ENCODE data around the gene CHID1. TPM values are rescaled to one million over a fixed set of nuclear protein-coding genes. Genes with fewer than 3 reads are reported as not detected.

CHID1 gene
- polyA plus RNA-seq, 2 donors = 22.5 to 30.7 TPM

DNA sequence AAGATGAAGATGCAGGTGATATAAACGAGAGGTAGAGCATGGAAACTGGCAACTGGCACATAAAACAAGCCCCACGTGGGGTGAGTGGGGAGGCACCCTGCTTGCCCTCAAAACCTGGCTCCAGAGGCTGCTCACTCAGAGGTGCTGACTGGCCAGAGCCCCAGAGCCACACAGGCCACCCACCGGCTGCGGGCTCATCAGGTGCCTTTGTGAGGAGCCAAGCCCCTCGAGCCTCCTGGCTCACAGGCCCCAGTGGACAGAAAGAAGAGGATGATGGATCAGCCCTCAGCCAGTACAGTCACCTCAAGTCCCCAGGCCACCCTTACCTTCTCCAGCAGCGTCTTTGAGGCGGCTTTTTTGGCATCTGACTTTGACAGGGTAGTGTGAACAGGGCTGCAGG, 6.2 kb downstream of the CHID1 start:
- no peak overlapping the region for H3K4me3 ChIP-seq (ENCODE audit: low read depth in 1 of 2, low read length in 2 of 2)
- peaks cover 24 to 46% of the 10 kb centered on the region in 2 donors for H3K36me3 ChIP-seq (ENCODE audit: control insufficient read depth in 2 of 2, insufficient read depth in 2 of 2, low read length in 1 of 2)
- H3K4me1 ChIP-seq (ENCODE audit: control insufficient read depth in 2 of 2, insufficient read depth in 2 of 2, low read length in 1 of 2) = peaks cover 0 to 1% of the 10 kb centered on the region in 2 donors
- WGBS, 2 donors = 94 to 97% methylated on average over 7 of the region's 7 CpGs
- H3K27ac ChIP-seq (ENCODE audit: low read depth in 2 of 2, low read length in 1 of 2) = no peak overlapping the region
- H3K9me3 ChIP-seq (ENCODE audit: control insufficient read depth in 2 of 2, insufficient read depth in 1 of 2, low read depth in 1 of 2, low read length in 1 of 2) = no peaks in the 10 kb centered on the region
- H3K27me3 ChIP-seq (ENCODE audit: control insufficient read depth in 1 of 2, insufficient read depth in 2 of 2, low read length in 2 of 2) = no peaks in the 10 kb centered on the region

DNA sequence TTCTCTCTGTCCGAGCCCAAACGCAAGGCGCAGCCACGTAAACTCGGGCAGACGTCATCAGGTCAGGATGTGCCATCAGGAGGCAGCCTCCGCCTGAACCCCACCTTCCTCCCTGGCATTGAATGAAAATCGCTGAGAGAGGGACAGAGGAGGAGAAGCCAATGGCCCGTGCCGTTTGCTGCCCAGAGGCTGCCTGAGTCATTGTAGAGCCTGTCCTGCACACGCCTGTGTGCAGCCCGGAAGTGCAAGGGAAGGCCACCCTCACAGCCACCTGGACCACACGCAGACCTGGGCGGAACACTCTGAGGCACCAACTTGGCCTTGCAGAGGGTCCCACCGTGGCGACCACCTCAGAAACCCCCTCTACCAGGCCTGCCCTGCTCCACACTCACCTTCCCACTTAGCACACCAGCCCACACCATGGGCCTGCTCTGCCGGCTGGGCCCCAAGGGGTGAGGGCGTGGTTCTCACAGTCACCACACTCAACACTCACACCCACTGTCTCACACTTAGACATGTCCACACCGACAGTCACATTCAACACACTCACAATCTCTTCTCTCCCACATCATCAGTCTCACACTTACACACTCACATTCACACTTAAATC, 9.1 kb downstream of the CHID1 start:
- H3K27me3 ChIP-seq (ENCODE audit: control insufficient read depth in 1 of 2, insufficient read depth in 2 of 2, low read length in 2 of 2) = no peaks in the 10 kb centered on the region
- H3K9me3 ChIP-seq (ENCODE audit: control insufficient read depth in 2 of 2, insufficient read depth in 1 of 2, low read depth in 1 of 2, low read length in 1 of 2) = no peaks in the 10 kb centered on the region
- H3K27ac ChIP-seq (ENCODE audit: low read depth in 2 of 2, low read length in 1 of 2) = no peak overlapping the region
- H3K4me1 ChIP-seq (ENCODE audit: control insufficient read depth in 2 of 2, insufficient read depth in 2 of 2, low read length in 1 of 2) = no peaks in the 10 kb centered on the region
- WGBS, 2 donors = 82 to 91% methylated on average over 19 of the region's 19 CpGs
- no peak overlapping the region for H3K4me3 ChIP-seq (ENCODE audit: low read depth in 1 of 2, low read length in 2 of 2)
- peaks cover 28 to 63% of the 10 kb centered on the region in 2 donors for H3K36me3 ChIP-seq (ENCODE audit: control insufficient read depth in 2 of 2, insufficient read depth in 2 of 2, low read length in 1 of 2)

DNA sequence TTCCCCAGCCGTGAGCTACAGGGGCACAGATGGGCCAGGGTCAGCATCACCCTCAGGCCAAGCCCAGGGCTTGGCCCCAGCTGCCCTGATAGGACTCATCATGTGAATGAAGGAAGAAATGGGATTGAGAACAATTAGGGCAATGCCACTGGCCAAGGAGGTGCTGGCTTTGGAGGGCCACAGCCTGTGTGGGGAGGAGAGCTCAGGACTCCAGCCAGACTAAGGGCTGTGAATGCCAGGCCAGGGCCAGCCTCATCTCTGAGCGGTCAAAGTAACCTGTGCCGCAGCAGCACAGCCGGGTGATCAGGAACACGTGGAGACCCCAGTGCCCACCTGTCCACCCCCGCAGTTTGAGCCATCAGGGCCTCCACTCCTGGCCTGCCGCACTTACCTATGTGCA, 10.1 kb downstream of the CHID1 start:
- peaks cover 28 to 63% of the 10 kb centered on the region in 2 donors for H3K36me3 ChIP-seq (ENCODE audit: control insufficient read depth in 2 of 2, insufficient read depth in 2 of 2, low read length in 1 of 2)
- 86 to 96% methylated on average over 7 of the region's 7 CpGs for WGBS, 2 donors
- no peak overlapping the region for H3K27ac ChIP-seq (ENCODE audit: low read depth in 2 of 2, low read length in 1 of 2)
- no peaks in the 10 kb centered on the region for H3K27me3 ChIP-seq (ENCODE audit: control insufficient read depth in 1 of 2, insufficient read depth in 2 of 2, low read length in 2 of 2)
- H3K9me3 ChIP-seq (ENCODE audit: control insufficient read depth in 2 of 2, insufficient read depth in 1 of 2, low read depth in 1 of 2, low read length in 1 of 2) = no peaks in the 10 kb centered on the region
- H3K4me1 ChIP-seq (ENCODE audit: control insufficient read depth in 2 of 2, insufficient read depth in 2 of 2, low read length in 1 of 2) = no peaks in the 10 kb centered on the region
- no peak overlapping the region for H3K4me3 ChIP-seq (ENCODE audit: low read depth in 1 of 2, low read length in 2 of 2)

DNA sequence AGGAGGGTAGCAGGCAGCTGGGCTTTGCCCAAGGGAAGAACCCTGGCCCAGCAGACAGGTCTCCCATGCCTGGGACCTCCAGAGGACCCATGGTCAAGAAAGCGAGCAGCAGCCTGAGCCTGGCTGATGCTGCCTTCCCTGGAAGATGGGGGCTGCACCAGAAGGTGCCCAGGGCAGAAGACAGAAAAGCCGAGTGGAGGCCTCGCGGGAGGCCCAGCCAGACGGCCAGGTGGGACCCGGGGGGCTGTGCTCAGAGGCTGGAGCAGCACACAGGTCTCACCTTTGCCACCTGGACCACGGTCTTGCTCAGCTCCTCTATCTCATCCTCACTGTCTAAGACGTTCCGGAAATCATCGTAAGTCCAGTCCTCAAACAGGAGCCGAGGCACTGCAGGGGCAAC, 10.9 kb downstream of the CHID1 start:
- H3K27me3 ChIP-seq (ENCODE audit: control insufficient read depth in 1 of 2, insufficient read depth in 2 of 2, low read length in 2 of 2) = no peaks in the 10 kb centered on the region
- 92 to 95% methylated on average over 11 of the region's 11 CpGs for WGBS, 2 donors
- H3K4me1 ChIP-seq (ENCODE audit: control insufficient read depth in 2 of 2, insufficient read depth in 2 of 2, low read length in 1 of 2) = no peaks in the 10 kb centered on the region
- H3K36me3 ChIP-seq (ENCODE audit: control insufficient read depth in 2 of 2, insufficient read depth in 2 of 2, low read length in 1 of 2) = peaks cover 28 to 68% of the 10 kb centered on the region in 2 donors
- no peaks in the 10 kb centered on the region for H3K9me3 ChIP-seq (ENCODE audit: control insufficient read depth in 2 of 2, insufficient read depth in 1 of 2, low read depth in 1 of 2, low read length in 1 of 2)
- H3K4me3 ChIP-seq (ENCODE audit: low read depth in 1 of 2, low read length in 2 of 2) = no peak overlapping the region
- no peak overlapping the region for H3K27ac ChIP-seq (ENCODE audit: low read depth in 2 of 2, low read length in 1 of 2)

DNA sequence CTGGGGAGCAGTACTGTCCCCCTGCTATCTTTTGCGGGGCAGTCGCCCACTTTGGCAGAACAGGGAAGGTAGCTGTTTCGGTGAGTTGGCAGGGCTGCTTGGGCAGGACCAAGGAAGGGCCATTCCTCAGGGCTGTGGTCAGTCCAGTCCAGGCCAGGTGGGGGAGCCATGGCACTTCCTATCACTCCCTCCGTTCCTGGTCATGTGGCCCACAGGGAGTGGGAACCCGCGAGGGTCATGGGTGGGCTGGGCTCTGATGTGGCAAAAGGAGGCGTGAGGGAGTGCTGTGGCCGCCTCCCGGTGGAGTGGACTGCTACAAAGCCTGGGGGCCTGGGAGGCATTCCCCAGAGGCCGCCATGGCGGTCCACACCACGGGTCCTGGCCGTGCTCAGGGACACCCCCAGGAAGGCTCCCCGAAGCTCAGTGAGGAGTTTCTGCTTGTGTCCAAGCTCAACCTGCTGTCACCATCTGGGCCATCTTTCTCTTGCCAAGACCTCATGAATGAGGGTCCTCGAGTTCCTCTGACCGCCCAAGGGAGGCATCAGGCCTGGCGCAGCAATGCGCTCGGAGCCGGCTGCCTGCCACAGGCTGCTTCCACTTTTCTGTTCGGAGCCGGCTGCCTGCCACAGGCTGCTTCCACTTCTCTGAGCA, 11.9 kb downstream of the CHID1 start:
- Histone ChIP-seq H3K4me3 (ENCODE audit: low read depth in 1 of 2, low read length in 2 of 2) (no peak overlapping the region), H3K9me3 (ENCODE audit: control insufficient read depth in 2 of 2, insufficient read depth in 1 of 2, low read depth in 1 of 2, low read length in 1 of 2) (no peaks in the 10 kb centered on the region), H3K4me1 (ENCODE audit: control insufficient read depth in 2 of 2, insufficient read depth in 2 of 2, low read length in 1 of 2) (no peaks in the 10 kb centered on the region), H3K27me3 (ENCODE audit: control insufficient read depth in 1 of 2, insufficient read depth in 2 of 2, low read length in 2 of 2) (no peaks in the 10 kb centered on the region), H3K27ac (ENCODE audit: low read depth in 2 of 2, low read length in 1 of 2) (no peak overlapping the region), H3K36me3 (ENCODE audit: control insufficient read depth in 2 of 2, insufficient read depth in 2 of 2, low read length in 1 of 2) (peaks cover 26 to 64% of the 10 kb centered on the region in 2 donors)
- 88 to 90% methylated on average over 22 of the region's 22 CpGs for WGBS, 2 donors

DNA sequence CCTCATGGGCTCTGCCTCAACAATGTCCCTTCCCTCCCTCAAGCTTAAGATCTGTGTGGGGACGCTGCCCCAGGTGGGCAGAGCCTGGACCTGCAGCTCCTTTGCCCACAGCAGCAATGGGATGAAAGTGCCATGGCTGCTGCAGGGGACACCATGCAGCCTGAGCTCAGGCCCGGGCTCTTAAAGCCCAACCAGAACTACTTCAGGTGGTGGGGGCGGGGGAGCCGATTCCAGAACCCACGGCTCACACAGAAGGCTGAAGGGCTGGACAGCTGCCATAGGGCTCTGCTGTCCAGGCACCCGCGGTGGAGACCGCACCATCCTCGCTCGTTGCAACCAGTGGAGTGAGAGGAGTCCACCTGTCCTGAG, 12.5 kb downstream of the CHID1 start:
- Histone ChIP-seq H3K27ac (ENCODE audit: low read depth in 2 of 2, low read length in 1 of 2) (no peak overlapping the region), H3K36me3 (ENCODE audit: control insufficient read depth in 2 of 2, insufficient read depth in 2 of 2, low read length in 1 of 2) (peaks cover 25 to 63% of the 10 kb centered on the region in 2 donors)
- 71 to 76% methylated on average over 10 of the region's 10 CpGs for WGBS, 2 donors

DNA sequence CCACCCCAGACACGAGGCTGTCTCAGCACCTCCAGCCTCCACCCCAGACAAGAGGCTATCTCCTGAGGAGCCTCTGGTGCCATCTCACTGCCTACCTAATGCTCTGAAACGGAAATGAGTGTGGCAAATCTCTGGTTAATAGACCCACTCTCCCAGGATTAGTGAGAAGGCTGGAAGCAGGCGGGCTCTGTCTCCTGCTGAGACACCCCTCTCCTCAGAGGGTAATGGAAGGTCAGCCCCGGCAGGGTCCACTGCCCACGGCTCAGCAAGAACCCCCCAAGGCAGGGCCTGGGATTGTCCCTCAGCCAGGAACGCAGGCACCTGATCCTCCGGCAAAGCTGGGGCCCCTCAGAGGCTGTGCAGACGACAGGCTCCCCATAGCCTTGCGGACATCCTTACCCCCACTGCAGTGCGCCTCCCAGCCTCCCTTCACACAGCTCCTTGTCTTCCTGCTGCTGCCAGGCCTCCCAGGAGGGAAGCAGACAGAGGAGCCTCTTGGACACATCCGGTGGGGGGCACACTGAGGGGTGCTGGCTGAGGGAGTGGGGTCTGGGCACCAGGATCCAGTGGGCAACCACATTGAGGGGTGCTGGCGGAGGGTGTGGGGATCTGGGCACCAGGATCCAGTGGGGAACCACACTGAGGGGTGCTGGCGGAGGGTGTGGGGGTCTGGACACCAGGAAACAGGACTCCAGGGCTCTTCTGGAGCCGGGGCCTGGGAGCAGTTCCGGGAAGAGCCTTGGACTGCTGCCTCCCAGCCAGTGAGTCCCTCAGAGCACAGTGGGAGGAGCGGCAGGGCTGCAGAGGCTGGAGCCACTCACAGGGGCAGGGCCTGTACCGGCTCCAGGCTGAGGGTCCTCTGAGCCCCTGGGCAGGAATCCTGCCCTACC, 13.1 kb downstream of the CHID1 start:
- no peak overlapping the region for H3K27ac ChIP-seq (ENCODE audit: low read depth in 2 of 2, low read length in 1 of 2)
- H3K36me3 ChIP-seq (ENCODE audit: control insufficient read depth in 2 of 2, insufficient read depth in 2 of 2, low read length in 1 of 2) = peaks cover 19 to 57% of the 10 kb centered on the region in 2 donors
- no peak overlapping the region for H3K4me3 ChIP-seq (ENCODE audit: low read depth in 1 of 2, low read length in 2 of 2)
- 87 to 91% methylated on average over 16 to 17 of the region's 17 CpGs for WGBS, 2 donors
- no peaks in the 10 kb centered on the region for H3K4me1 ChIP-seq (ENCODE audit: control insufficient read depth in 2 of 2, insufficient read depth in 2 of 2, low read length in 1 of 2)
- H3K27me3 ChIP-seq (ENCODE audit: control insufficient read depth in 1 of 2, insufficient read depth in 2 of 2, low read length in 2 of 2) = no peaks in the 10 kb centered on the region
- no peaks in the 10 kb centered on the region for H3K9me3 ChIP-seq (ENCODE audit: control insufficient read depth in 2 of 2, insufficient read depth in 1 of 2, low read depth in 1 of 2, low read length in 1 of 2)

More for the DNA sequence above, 12.5 kb downstream of the CHID1 start:
- Histone ChIP-seq H3K27me3 (ENCODE audit: control insufficient read depth in 1 of 2, insufficient read depth in 2 of 2, low read length in 2 of 2) (no peaks in the 10 kb centered on the region), H3K4me1 (ENCODE audit: control insufficient read depth in 2 of 2, insufficient read depth in 2 of 2, low read length in 1 of 2) (no peaks in the 10 kb centered on the region), H3K9me3 (ENCODE audit: control insufficient read depth in 2 of 2, insufficient read depth in 1 of 2, low read depth in 1 of 2, low read length in 1 of 2) (no peaks in the 10 kb centered on the region), H3K4me3 (ENCODE audit: low read depth in 1 of 2, low read length in 2 of 2) (no peak overlapping the region)

DNA sequence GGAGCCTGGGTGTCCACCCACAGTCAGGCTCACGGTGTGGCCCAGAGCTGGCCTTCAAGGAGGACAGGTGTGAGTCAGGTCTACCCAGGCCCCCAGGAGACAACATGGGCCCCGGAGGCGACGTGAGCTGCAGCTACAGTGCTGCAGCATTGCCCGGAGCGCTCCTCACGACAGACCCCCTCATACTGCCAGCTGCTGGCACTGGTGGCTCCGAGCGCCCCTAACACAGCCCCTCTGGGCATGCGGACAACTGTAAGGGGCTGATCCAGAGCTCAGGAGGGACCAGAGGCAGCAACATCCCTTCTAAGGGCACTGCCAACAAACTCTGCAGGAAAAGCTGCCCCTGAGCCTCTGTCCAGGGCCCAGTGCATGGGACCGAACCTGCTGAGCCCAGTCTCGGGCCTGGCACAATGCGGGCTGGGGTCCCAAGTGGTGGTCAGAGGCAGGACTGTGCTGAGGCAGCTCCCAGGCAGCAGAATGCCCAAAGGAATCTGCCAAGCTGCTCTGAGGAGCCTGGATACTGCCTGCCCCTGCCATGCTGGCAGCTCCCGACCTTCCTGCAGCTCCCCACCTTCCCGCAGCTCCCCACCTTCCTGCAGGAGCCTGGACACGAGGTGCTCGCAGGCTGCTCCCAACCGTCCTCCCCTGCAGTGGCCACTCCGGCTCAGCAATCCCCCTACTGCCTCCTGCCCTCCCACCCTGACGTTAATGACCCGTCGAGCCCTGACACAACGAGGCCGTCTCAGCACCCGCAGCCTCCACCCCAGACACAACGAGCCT, 15.1 kb downstream of the CHID1 start:
- Histone ChIP-seq H3K27ac (ENCODE audit: low read depth in 2 of 2, low read length in 1 of 2) (no peak overlapping the region), H3K4me3 (ENCODE audit: low read depth in 1 of 2, low read length in 2 of 2) (no peak overlapping the region), H3K4me1 (ENCODE audit: control insufficient read depth in 2 of 2, insufficient read depth in 2 of 2, low read length in 1 of 2) (no peaks in the 10 kb centered on the region), H3K36me3 (ENCODE audit: control insufficient read depth in 2 of 2, insufficient read depth in 2 of 2, low read length in 1 of 2) (peaks cover 11 to 38% of the 10 kb centered on the region in 2 donors), H3K27me3 (ENCODE audit: control insufficient read depth in 1 of 2, insufficient read depth in 2 of 2, low read length in 2 of 2) (no peaks in the 10 kb centered on the region), H3K9me3 (ENCODE audit: control insufficient read depth in 2 of 2, insufficient read depth in 1 of 2, low read depth in 1 of 2, low read length in 1 of 2) (no peaks in the 10 kb centered on the region)
- 86 to 87% methylated on average over 25 to 26 of the region's 26 CpGs for WGBS, 2 donors

GRCh38 chr11:894575-895201, 15.9 kb downstream of the CHID1 start:
- no peak overlapping the region for H3K27ac ChIP-seq (ENCODE audit: low read depth in 2 of 2, low read length in 1 of 2)
- no peaks in the 10 kb centered on the region for H3K27me3 ChIP-seq (ENCODE audit: control insufficient read depth in 1 of 2, insufficient read depth in 2 of 2, low read length in 2 of 2)
- H3K36me3 ChIP-seq (ENCODE audit: control insufficient read depth in 2 of 2, insufficient read depth in 2 of 2, low read length in 1 of 2) = peaks cover 6 to 30% of the 10 kb centered on the region in 2 donors
- H3K4me3 ChIP-seq (ENCODE audit: low read depth in 1 of 2, low read length in 2 of 2) = no peak overlapping the region
- no peaks in the 10 kb centered on the region for H3K9me3 ChIP-seq (ENCODE audit: control insufficient read depth in 2 of 2, insufficient read depth in 1 of 2, low read depth in 1 of 2, low read length in 1 of 2)
- H3K4me1 ChIP-seq (ENCODE audit: control insufficient read depth in 2 of 2, insufficient read depth in 2 of 2, low read length in 1 of 2) = peaks cover 0 to 2% of the 10 kb centered on the region in 2 donors
- 86 to 90% methylated on average over 12 of the region's 12 CpGs for WGBS, 2 donors

Data from esophagus (tissue), 2 donors.